PC-9 (cell line): Measurements from ENCODE around the gene GLRA1. TPM values are rescaled to one million over a fixed set of nuclear protein-coding genes. Genes with fewer than 3 reads are reported as not detected.

Experiments
- BruUV-seq: library from RNA; stranded (reverse); fragments of 400-500 nt; replicated peaks from 2 replicates; lab custom pipeline; 2021; lab: Mats Ljungman, UMichigan
- CTCF ChIA-PET: fragments of 300-600 bp; sonication (Branson Sonifier 250); formaldehyde crosslinking; loops from one replicate; lab custom pipeline; 2022; ENCODE audit warnings: antibody characterized with exemption; lab: Charles Lee
- POLR2A ChIA-PET: fragments of 300-600 bp; sonication (Branson Sonifier 250); formaldehyde crosslinking; loops from one replicate; lab custom pipeline; 2022; ENCODE audit warnings: antibody characterized with exemption; ENCODE audit not compliant: unreplicated experiment; lab: Charles Lee
- DNase-seq, 2 experiments: peaks; one replicate each; pipeline versions ENCODE4 v3.0.0 to v3.0.0-alpha.2; 2015 to 2022; ENCODE audit warnings: mixed read lengths in 1 of 2
- H2AFZ ChIP-seq: fragments of 200-600 bp; sonication (generic); 2 replicates; pipeline ENCODE4 v1.8.1; 2017; ENCODE audit warnings: antibody characterized with exemption
- H3F3A ChIP-seq: fragments of 200-600 bp; sonication (generic); 2 replicates; pipeline ENCODE4 v1.8.1; 2017; ENCODE audit warnings: antibody characterized with exemption, mild to moderate bottlenecking, low read depth; ENCODE audit not compliant: insufficient read depth
- H3K27ac ChIP-seq: fragments of 200-600 bp; sonication (generic); 2 replicates; pipeline ENCODE4 v1.6.1; 2016; ENCODE audit warnings: mixed run types
- H3K27me3 ChIP-seq: fragments of 200-600 bp; sonication (generic); 2 replicates; pipeline ENCODE4 v1.6.1; 2016; ENCODE audit warnings: low read depth, mixed run types; ENCODE audit not compliant: insufficient read depth
- H3K36me3 ChIP-seq: fragments of 200-600 bp; sonication (generic); 2 replicates; pipeline ENCODE4 v1.6.1; 2016; ENCODE audit warnings: low read depth, mixed run types
- H3K4me1 ChIP-seq: fragments of 200-600 bp; sonication (generic); replicated peaks from 2 replicates; pipeline ENCODE4 v1.6.1; 2016; ENCODE audit warnings: mixed run types; ENCODE audit not compliant: insufficient read depth
- H3K4me2 ChIP-seq: fragments of 200-600 bp; sonication (generic); 2 replicates; pipeline ENCODE4 v1.6.1; 2017; ENCODE audit warnings: mixed run types
- H3K4me3 ChIP-seq: fragments of 200-600 bp; sonication (generic); 2 replicates; pipeline ENCODE4 v1.6.1; 2016; ENCODE audit warnings: mixed run types
- H3K79me2 ChIP-seq: fragments of 200-600 bp; sonication (generic); 2 replicates; pipeline ENCODE4 v1.6.1; 2017; ENCODE audit warnings: low read depth, mixed run types
- H3K9me2 ChIP-seq: fragments of 200-600 bp; sonication (generic); 2 replicates; pipeline ENCODE4 v1.8.1; 2017; ENCODE audit warnings: mild to moderate bottlenecking; ENCODE audit not compliant: insufficient read depth
- H3K9me3 ChIP-seq: fragments of 200-600 bp; sonication (generic); 2 replicates; pipeline ENCODE4 v1.8.1; 2016; ENCODE audit warnings: low read depth; ENCODE audit not compliant: insufficient read depth
- H4K20me1 ChIP-seq: fragments of 200-600 bp; sonication (generic); 2 replicates; pipeline ENCODE4 v1.8.1; 2017; ENCODE audit not compliant: insufficient read depth
- EZH2 ChIP-seq: fragments of 200-600 bp; sonication (generic); IDR thresholded peaks from 2 replicates; pipeline ENCODE4 v1.8.0; 2017; ENCODE audit warnings: antibody characterized with exemption, low read depth
- intact Hi-C: fragments of 100-400 bp; cut with micrococcal nuclease; formaldehyde crosslinking; loops from one replicate; pipeline ENCODE4 v1.10.0; 2022; ENCODE audit not compliant: unreplicated experiment
- total RNA-seq: library from RNA; stranded (reverse); gene quantifications from 2 replicates; pipeline ENCODE4 v1.2.3, GENCODE V29; 2021
- TF ChIP-seq, protein P1 (sequence below): fragments of 200-600 bp; sonication (generic); conservative IDR thresholded peaks from 2 replicates; pipeline ENCODE4 v1.6.1; 2017; ENCODE audit warnings: mixed run types, antibody characterized with exemption, mild to moderate bottlenecking, moderate library complexity

GLRA1 gene
- total RNA-seq, 1 experiment from 2014 or later = not detected

DNA sequence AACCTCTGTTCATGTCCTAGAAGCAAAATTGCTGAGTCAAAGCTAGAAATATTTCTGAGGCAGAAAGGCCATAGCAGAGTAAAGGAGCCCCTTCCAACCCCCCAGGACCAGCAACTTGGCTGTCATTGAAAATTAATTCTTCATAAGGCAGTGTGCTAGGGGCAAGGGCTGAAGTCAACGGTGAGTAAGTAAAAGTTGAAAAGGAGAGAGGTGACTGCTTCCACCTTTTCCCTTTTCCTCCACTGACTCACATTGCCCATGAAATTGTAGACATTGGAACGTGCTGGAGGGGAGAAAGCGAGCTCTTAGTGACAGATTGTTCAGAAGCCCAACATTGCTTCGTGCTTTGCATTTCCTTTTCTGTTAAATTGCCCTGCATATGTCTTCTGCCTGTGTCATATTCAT, 19.1 kb downstream of the GLRA1 start:
- H3K27ac ChIP-seq = no peak overlapping the region
- H3K9me2 ChIP-seq = no peaks in the 10 kb centered on the region
- no peaks in the 10 kb centered on the region for H3K9me3 ChIP-seq
- intact Hi-C loops = no loop called here
- BruUV-seq = no TSS peak
- no peak for TF ChIP-seq EZH2
- TF ChIP-seq, protein P1, sequence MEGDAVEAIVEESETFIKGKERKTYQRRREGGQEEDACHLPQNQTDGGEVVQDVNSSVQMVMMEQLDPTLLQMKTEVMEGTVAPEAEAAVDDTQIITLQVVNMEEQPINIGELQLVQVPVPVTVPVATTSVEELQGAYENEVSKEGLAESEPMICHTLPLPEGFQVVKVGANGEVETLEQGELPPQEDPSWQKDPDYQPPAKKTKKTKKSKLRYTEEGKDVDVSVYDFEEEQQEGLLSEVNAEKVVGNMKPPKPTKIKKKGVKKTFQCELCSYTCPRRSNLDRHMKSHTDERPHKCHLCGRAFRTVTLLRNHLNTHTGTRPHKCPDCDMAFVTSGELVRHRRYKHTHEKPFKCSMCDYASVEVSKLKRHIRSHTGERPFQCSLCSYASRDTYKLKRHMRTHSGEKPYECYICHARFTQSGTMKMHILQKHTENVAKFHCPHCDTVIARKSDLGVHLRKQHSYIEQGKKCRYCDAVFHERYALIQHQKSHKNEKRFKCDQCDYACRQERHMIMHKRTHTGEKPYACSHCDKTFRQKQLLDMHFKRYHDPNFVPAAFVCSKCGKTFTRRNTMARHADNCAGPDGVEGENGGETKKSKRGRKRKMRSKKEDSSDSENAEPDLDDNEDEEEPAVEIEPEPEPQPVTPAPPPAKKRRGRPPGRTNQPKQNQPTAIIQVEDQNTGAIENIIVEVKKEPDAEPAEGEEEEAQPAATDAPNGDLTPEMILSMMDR = no peak
- no peaks in the 10 kb centered on the region for H3K79me2 ChIP-seq
- no peak overlapping the region for H3K4me3 ChIP-seq
- H3F3A ChIP-seq = no peaks in the 10 kb centered on the region
- H3K27me3 ChIP-seq = peaks cover 10% of the 10 kb centered on the region; the same call in 1 of the 2 replicates
- H4K20me1 ChIP-seq = peaks cover 3% of the 10 kb centered on the region; the same call in 1 of the 2 replicates
- no peaks in the 10 kb centered on the region for H3K36me3 ChIP-seq
- no peak overlapping the region for H2AFZ ChIP-seq
- H3K4me1 ChIP-seq = no peaks in the 10 kb centered on the region
- ChIA-PET CTCF (no interaction called here), POLR2A (no interaction called here)
- no peak overlapping the region for H3K4me2 ChIP-seq
- no peak for DNase-seq

DNA sequence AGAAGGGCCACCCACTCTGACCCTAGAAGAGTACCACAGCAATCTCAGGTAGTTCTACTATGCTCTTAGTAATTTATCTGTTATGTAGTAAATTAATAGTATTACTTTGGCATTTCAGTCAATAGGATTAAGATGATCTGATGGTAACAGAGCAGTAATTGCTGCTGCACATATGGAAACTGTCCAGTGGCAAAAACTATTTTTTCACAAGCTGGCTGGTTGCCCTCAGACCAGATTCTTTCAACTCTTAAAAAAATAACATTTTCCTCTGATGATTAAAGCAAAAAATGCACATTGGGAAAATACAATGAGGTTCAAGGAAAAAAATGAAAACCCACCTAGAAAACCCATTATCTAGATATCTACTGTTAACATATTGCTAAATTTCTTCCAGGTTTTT, 19.7 kb downstream of the GLRA1 start:
- no peak overlapping the region for H3K4me3 ChIP-seq
- no peaks in the 10 kb centered on the region for H3F3A ChIP-seq
- no peaks in the 10 kb centered on the region for H3K79me2 ChIP-seq
- H3K27me3 ChIP-seq = peaks cover 12% of the 10 kb centered on the region; the same call in 1 of the 2 replicates
- POLR2A ChIA-PET = no interaction called here
- H3K9me2 ChIP-seq = no peaks in the 10 kb centered on the region
- no peak for DNase-seq
- no peak overlapping the region for H2AFZ ChIP-seq
- no peak overlapping the region for H3K4me2 ChIP-seq
- no TSS peak for BruUV-seq
- no peak for TF ChIP-seq EZH2
- TF ChIP-seq, protein P1 = no peak
- H3K36me3 ChIP-seq = no peaks in the 10 kb centered on the region
- CTCF ChIA-PET = no interaction called here
- intact Hi-C loops = no loop called here
- no peaks in the 10 kb centered on the region for H3K4me1 ChIP-seq
- H4K20me1 ChIP-seq = peaks cover 3% of the 10 kb centered on the region; the same call in 1 of the 2 replicates
- H3K27ac ChIP-seq = no peak overlapping the region
- H3K9me3 ChIP-seq = no peaks in the 10 kb centered on the region

DNA sequence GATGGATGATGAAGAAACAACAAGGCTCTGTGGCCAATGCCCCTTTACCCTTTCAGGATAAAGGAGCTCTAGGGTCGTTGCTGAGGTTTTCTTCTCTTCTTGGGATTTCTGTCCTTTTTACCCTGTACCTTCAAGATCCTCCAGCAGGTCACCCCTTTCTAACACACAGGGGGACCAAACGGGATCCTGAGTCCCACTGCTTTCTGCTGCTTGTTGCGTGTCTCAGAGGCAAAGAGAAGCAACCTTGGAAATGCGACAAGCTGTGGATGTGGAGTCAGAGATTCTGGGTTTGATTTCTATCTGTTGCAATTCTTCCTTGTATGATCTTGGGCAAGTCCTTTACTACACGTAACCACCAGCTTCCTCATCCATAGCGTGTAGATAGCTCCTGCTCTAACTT, 20.5 kb downstream of the GLRA1 start:
- H3K27ac ChIP-seq = no peak overlapping the region
- no peak for TF ChIP-seq EZH2
- TF ChIP-seq, protein P1 = no peak
- H3K9me2 ChIP-seq = no peaks in the 10 kb centered on the region
- no peaks in the 10 kb centered on the region for H3K36me3 ChIP-seq
- no peak overlapping the region for H2AFZ ChIP-seq
- ChIA-PET POLR2A (no interaction called here), CTCF (no interaction called here)
- H3K4me2 ChIP-seq = no peak overlapping the region
- BruUV-seq = no TSS peak
- DNase-seq = no peak
- peaks cover 3% of the 10 kb centered on the region; the same call in 1 of the 2 replicates for H4K20me1 ChIP-seq
- H3K79me2 ChIP-seq = no peaks in the 10 kb centered on the region
- H3F3A ChIP-seq = no peaks in the 10 kb centered on the region
- no peak overlapping the region for H3K4me3 ChIP-seq
- peaks cover 12% of the 10 kb centered on the region; the same call in 1 of the 2 replicates for H3K27me3 ChIP-seq
- no peaks in the 10 kb centered on the region for H3K9me3 ChIP-seq
- no peaks in the 10 kb centered on the region for H3K4me1 ChIP-seq
- intact Hi-C loops = no loop called here
